Liver (tissue), 9 donors: Measurements from ENCODE around the gene SLC8A1. TPM values are rescaled to one million over a fixed set of nuclear protein-coding genes. Genes with fewer than 3 reads are reported as not detected.

Experiments
- DNase-seq: peaks from one replicate; pipeline ENCODE4 v3.0.0-alpha.2; 2017; ENCODE audit warnings: low spot score
- H3K27ac ChIP-seq, 2 donors: one replicate each; pipeline ENCODE4 v1.7.0; 2013; ENCODE audit warnings: inconsistent platforms in 2 of 2, low read length in 2 of 2, control low read depth in 1 of 2, low read depth in 1 of 2, mild to moderate bottlenecking in 1 of 2
- H3K27me3 ChIP-seq, 4 donors: one replicate each; pipeline versions ENCODE4 v1.6.1 to v1.7.0; 2013; ENCODE audit warnings: low read length in 3 of 4, inconsistent platforms in 1 of 4, mild to moderate bottlenecking in 1 of 4, moderate library complexity in 1 of 4; ENCODE audit not compliant: control insufficient read depth in 4 of 4, insufficient read depth in 4 of 4
- H3K36me3 ChIP-seq, 4 donors: one replicate each; pipeline versions ENCODE4 v1.6.1 to v1.7.0; 2013; ENCODE audit warnings: low read length in 3 of 4, mild to moderate bottlenecking in 3 of 4, low read depth in 1 of 4, moderate library complexity in 1 of 4; ENCODE audit not compliant: control insufficient read depth in 4 of 4, insufficient read depth in 3 of 4
- H3K4me1 ChIP-seq, 4 donors: one replicate each; pipeline versions ENCODE4 v1.6.1 to v1.7.0; 2013; ENCODE audit warnings: low read length in 3 of 4, mild to moderate bottlenecking in 3 of 4, moderate library complexity in 1 of 4; ENCODE audit not compliant: control insufficient read depth in 4 of 4, insufficient read depth in 4 of 4
- H3K4me3 ChIP-seq, 3 donors: one replicate each; pipeline versions ENCODE4 v1.6.1 to v1.7.0; 2013; ENCODE audit warnings: low read length in 3 of 3, control low read depth in 1 of 3, low read depth in 1 of 3, mild to moderate bottlenecking in 1 of 3
- H3K9ac ChIP-seq, 2 donors: one replicate each; pipeline ENCODE4 v1.7.0; 2013; ENCODE audit warnings: low read length in 2 of 2, mild to moderate bottlenecking in 2 of 2, moderate library complexity in 2 of 2, control low read depth in 1 of 2, low read depth in 1 of 2
- H3K9me3 ChIP-seq, 4 donors: one replicate each; pipeline versions ENCODE4 v1.6.1 to v1.7.0; 2013; ENCODE audit warnings: low read length in 3 of 4; ENCODE audit not compliant: control insufficient read depth in 4 of 4
- FOXA1 ChIP-seq: IDR thresholded peaks from 2 replicates; pipeline ENCODE4 v1.6.1; 2016; ENCODE audit warnings: antibody characterized with exemption
- FOXA2 ChIP-seq: IDR thresholded peaks from 2 replicates; pipeline ENCODE4 v1.6.1; 2016; ENCODE audit warnings: antibody characterized with exemption
- GABPA ChIP-seq, 2 donors: IDR thresholded peaks in 1 of 2; conservative IDR thresholded peaks in 1 of 2; 2 replicates each; pipeline ENCODE4 v1.6.1; 2016; ENCODE audit warnings: antibody characterized with exemption in 2 of 2, mild to moderate bottlenecking in 1 of 2, moderate library complexity in 1 of 2
- HNF4G ChIP-seq: IDR thresholded peaks from 2 replicates; pipeline ENCODE4 v1.6.1; 2016; ENCODE audit warnings: antibody characterized with exemption
- JUND ChIP-seq, 2 donors: IDR thresholded peaks; 2 replicates each; pipeline ENCODE4 v1.6.1; 2016; ENCODE audit warnings: antibody characterized with exemption in 2 of 2
- NR2F2 ChIP-seq: IDR thresholded peaks from 2 replicates; pipeline ENCODE4 v1.6.1; 2016; ENCODE audit warnings: antibody characterized with exemption
- RAD21 ChIP-seq, 2 donors: IDR thresholded peaks; 2 replicates each; pipeline ENCODE4 v1.6.1; 2016; ENCODE audit warnings: antibody characterized with exemption in 2 of 2, mild to moderate bottlenecking in 2 of 2
- RXRA ChIP-seq, 2 donors: IDR thresholded peaks; 2 replicates each; pipeline ENCODE4 v1.6.1; 2017 to 2018; ENCODE audit warnings: antibody characterized with exemption in 2 of 2, mild to moderate bottlenecking in 1 of 2
- SP1 ChIP-seq: IDR thresholded peaks from 2 replicates; pipeline ENCODE4 v1.6.1; 2018; ENCODE audit warnings: antibody characterized with exemption, mild to moderate bottlenecking
- TAF1 ChIP-seq: conservative IDR thresholded peaks from 2 replicates; pipeline ENCODE4 v1.6.1; 2016; ENCODE audit warnings: antibody characterized with exemption, mild to moderate bottlenecking
- YY1 ChIP-seq: IDR thresholded peaks from 2 replicates; pipeline ENCODE4 v1.6.1; 2016; ENCODE audit warnings: antibody characterized with exemption, mild to moderate bottlenecking
- WGBS: extraction: QIAGEN DNeasy Blood & Tissue Kit; methylation state at CpG from one replicate; pipeline ENCODE4 v1.1.7; 2013; 5-methylcytosine and 5-hydroxymethylcytosine counted together
- polyA plus RNA-seq, 2 donors: library from polyadenylated mRNA; stranded (reverse) in 1 of 2; unstranded in 1 of 2; fragments of 200-250 nt in 1 of 2; fragments of >200 nt in 1 of 2; fragmentation: Nextera tagmentation in 1 of 2; extraction: Ambion mirVana in 1 of 2; gene quantifications; one replicate each; pipeline versions ENCODE4 v1.2.1 to v1.2.3, GENCODE V29; 2013 to 2015
- total RNA-seq, 2 donors: library from RNA; depleted of rRNA; stranded (reverse); fragments of >200 nt; gene quantifications; one replicate each; pipeline ENCODE4 v1.2.3, GENCODE V29; 2014
- TF ChIP-seq, protein P1 (sequence below): IDR thresholded peaks from 2 replicates; pipeline ENCODE4 v1.6.1; 2016; ENCODE audit warnings: antibody characterized with exemption, mild to moderate bottlenecking
- TF ChIP-seq, protein P2 (sequence below): IDR thresholded peaks from 2 replicates; pipeline ENCODE4 v1.6.1; 2016; ENCODE audit warnings: antibody characterized with exemption
- TF ChIP-seq, protein P3 (sequence below): IDR thresholded peaks from 2 replicates; pipeline ENCODE4 v1.6.1; 2016; ENCODE audit warnings: antibody characterized with exemption
- TF ChIP-seq, protein P4 (sequence below): fragments of 150-350 bp; IDR thresholded peaks from 2 replicates; pipeline ENCODE4 v1.5.1; 2017; ENCODE audit warnings: improper control_type of control experiment, low read depth, low read length; ENCODE audit not compliant: missing input control
- donor health status: healthy.
- donor health status: healthy.
- donor health status: healthy.
- donor health status: healthy.
- donor health status: healthy.

SLC8A1 gene
- total and polyA plus RNA-seq, 4 donors: 1.2 to 18.5 (median 8.2) TPM

DNA sequence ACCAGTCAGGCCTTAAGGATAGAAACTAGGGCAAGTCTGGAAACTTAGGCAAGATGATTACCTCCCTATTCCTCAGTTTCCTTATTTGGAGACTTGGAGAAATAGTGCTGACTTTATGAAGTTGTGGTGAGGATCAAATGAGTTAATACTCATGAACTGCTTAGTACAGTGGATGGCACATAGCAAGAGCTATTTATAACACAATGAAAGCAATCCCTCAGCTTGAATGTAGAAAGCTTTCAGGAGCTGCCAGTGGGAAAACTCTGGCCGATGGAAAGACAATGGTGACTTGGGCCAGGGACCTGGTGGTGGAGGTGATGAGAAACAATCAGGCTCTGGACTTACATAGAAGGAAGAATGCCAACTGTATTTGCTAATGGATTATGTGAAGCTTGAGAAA, 403.4 kb downstream of the SLC8A1 start:
- H3K27ac ChIP-seq: no peak overlapping the region
- no peaks in the 10 kb centered on the region for H3K4me1 ChIP-seq
- 77% methylated on average over 1 of the region's 1 CpG for WGBS
- no peaks in the 10 kb centered on the region for H3K36me3 ChIP-seq
- H3K4me3 ChIP-seq: no peak overlapping the region
- DNase-seq: no peak
- TF ChIP-seq, protein P1, sequence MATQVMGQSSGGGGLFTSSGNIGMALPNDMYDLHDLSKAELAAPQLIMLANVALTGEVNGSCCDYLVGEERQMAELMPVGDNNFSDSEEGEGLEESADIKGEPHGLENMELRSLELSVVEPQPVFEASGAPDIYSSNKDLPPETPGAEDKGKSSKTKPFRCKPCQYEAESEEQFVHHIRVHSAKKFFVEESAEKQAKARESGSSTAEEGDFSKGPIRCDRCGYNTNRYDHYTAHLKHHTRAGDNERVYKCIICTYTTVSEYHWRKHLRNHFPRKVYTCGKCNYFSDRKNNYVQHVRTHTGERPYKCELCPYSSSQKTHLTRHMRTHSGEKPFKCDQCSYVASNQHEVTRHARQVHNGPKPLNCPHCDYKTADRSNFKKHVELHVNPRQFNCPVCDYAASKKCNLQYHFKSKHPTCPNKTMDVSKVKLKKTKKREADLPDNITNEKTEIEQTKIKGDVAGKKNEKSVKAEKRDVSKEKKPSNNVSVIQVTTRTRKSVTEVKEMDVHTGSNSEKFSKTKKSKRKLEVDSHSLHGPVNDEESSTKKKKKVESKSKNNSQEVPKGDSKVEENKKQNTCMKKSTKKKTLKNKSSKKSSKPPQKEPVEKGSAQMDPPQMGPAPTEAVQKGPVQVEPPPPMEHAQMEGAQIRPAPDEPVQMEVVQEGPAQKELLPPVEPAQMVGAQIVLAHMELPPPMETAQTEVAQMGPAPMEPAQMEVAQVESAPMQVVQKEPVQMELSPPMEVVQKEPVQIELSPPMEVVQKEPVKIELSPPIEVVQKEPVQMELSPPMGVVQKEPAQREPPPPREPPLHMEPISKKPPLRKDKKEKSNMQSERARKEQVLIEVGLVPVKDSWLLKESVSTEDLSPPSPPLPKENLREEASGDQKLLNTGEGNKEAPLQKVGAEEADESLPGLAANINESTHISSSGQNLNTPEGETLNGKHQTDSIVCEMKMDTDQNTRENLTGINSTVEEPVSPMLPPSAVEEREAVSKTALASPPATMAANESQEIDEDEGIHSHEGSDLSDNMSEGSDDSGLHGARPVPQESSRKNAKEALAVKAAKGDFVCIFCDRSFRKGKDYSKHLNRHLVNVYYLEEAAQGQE: no peak
- TF ChIP-seq JUND (IDR thresholded peaks at IDR 0.05) (no peak), GABPA (IDR thresholded peaks at IDR 0.05 in 1 of 2, conservative IDR thresholded peaks at IDR 0.05 in 1 of 2) (no peak), TAF1 (no peak)
- TF ChIP-seq, protein P2, sequence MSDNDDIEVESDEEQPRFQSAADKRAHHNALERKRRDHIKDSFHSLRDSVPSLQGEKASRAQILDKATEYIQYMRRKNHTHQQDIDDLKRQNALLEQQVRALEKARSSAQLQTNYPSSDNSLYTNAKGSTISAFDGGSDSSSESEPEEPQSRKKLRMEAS: no peak
- TF ChIP-seq, protein P3, sequence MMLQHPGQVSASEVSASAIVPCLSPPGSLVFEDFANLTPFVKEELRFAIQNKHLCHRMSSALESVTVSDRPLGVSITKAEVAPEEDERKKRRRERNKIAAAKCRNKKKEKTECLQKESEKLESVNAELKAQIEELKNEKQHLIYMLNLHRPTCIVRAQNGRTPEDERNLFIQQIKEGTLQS: no peak
- peaks cover 0 to 2% (median 0%) of the 10 kb centered on the region in 4 donors for H3K27me3 ChIP-seq
- no peak overlapping the region for H3K9ac ChIP-seq
- no peaks in the 10 kb centered on the region for H3K9me3 ChIP-seq

DNA sequence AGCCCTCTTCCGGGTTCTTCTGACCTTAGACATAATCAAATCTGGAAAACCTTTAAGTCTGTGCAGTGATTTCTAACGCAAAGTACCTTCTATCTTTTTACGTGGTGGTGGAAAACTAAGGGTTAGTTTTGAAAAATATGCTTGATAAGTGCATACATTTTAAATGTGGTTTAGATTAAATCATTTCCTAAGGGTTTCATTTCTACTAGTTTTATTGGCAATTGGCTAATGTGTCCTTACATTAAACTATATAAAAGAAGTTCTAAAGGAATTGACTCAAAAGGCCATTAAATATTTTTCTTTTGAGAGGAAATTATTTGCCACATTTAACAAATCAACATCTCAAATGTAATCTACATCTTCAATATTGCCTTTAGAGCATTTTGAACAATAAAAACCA, 404.5 kb downstream of the SLC8A1 start:
- H3K36me3 ChIP-seq: no peaks in the 10 kb centered on the region
- no peak overlapping the region for H3K27ac ChIP-seq
- TF ChIP-seq HNF4G (no peak), YY1 (no peak), FOXA1 (no peak), FOXA2 (no peak), NR2F2 (no peak), SP1 (no peak), GABPA (IDR thresholded peaks at IDR 0.05 in 1 of 2, conservative IDR thresholded peaks at IDR 0.05 in 1 of 2) (no peak), RXRA (IDR thresholded peaks at IDR 0.05) (no peak), RAD21 (IDR thresholded peaks at IDR 0.05) (no peak), TAF1 (no peak)
- TF ChIP-seq, protein P2: no peak
- TF ChIP-seq, protein P4, sequence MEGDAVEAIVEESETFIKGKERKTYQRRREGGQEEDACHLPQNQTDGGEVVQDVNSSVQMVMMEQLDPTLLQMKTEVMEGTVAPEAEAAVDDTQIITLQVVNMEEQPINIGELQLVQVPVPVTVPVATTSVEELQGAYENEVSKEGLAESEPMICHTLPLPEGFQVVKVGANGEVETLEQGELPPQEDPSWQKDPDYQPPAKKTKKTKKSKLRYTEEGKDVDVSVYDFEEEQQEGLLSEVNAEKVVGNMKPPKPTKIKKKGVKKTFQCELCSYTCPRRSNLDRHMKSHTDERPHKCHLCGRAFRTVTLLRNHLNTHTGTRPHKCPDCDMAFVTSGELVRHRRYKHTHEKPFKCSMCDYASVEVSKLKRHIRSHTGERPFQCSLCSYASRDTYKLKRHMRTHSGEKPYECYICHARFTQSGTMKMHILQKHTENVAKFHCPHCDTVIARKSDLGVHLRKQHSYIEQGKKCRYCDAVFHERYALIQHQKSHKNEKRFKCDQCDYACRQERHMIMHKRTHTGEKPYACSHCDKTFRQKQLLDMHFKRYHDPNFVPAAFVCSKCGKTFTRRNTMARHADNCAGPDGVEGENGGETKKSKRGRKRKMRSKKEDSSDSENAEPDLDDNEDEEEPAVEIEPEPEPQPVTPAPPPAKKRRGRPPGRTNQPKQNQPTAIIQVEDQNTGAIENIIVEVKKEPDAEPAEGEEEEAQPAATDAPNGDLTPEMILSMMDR: no peak
- TF ChIP-seq, protein P1: no peak
- TF ChIP-seq, protein P3: no peak
- H3K4me3 ChIP-seq: no peak overlapping the region
- H3K27me3 ChIP-seq: peaks cover 0 to 4% (median 0%) of the 10 kb centered on the region in 4 donors
- H3K9ac ChIP-seq: no peak overlapping the region
- no peaks in the 10 kb centered on the region for H3K9me3 ChIP-seq
- H3K4me1 ChIP-seq: no peaks in the 10 kb centered on the region
- 70% methylated on average over 3 of the region's 3 CpGs for WGBS
- no peak for DNase-seq
